H1 (cell line): ENCODE results near the gene MAPKAPK5. TPM values are rescaled to one million over a fixed set of nuclear protein-coding genes. Genes with fewer than 3 reads are reported as not detected.
A peak's percentile ranks its signal among the peaks of the same experiment; 100 is the strongest.

Experiments
- ASH2L ChIP-seq: fragments of 200-600, 300-600 bp; sonication (generic); IDR thresholded peaks from one replicate; pipeline ENCODE4 v1.7.1; 2017; ENCODE audit warnings: low read length
- BACH1 ChIP-seq: IDR thresholded peaks from 2 replicates; pipeline ENCODE4 v1.6.1; 2012; ENCODE audit warnings: low read length, improper control_type of control experiment
- CHD2 ChIP-seq: IDR thresholded peaks from 2 replicates; pipeline ENCODE4 v1.6.1; 2012; ENCODE audit warnings: low read length, improper control_type of control experiment
- CHD7 ChIP-seq: fragments of 300-600 bp; sonication (generic); IDR thresholded peaks from 2 replicates; pipeline ENCODE4 v1.7.1; 2012; ENCODE audit warnings: low read length, moderate library complexity, mild to moderate bottlenecking, inconsistent platforms; ENCODE audit not compliant: insufficient replicate concordance
- NANOG ChIP-seq: IDR thresholded peaks from 2 replicates; pipeline ENCODE4 v1.6.1; 2011; ENCODE audit warnings: low read length, low read depth, mild to moderate bottlenecking, inconsistent platforms; ENCODE audit not compliant: insufficient read depth, poor library complexity, severe bottlenecking
- SP1 ChIP-seq: IDR thresholded peaks from 2 replicates; pipeline ENCODE4 v1.6.1; 2011; ENCODE audit warnings: low read depth, low read length
- polyA plus RNA-seq, 7 experiments: library from polyadenylated mRNA; depleted of rRNA in 3 of 7; stranded (reverse) in 5 of 7; unstranded in 2 of 7; fragments of >200 nt in 5 of 7; fragments of 200-250 nt in 2 of 7; gene quantifications; 1 replicate in 5 of 7; 2 replicates in 1 of 7; 4 replicates in 1 of 7; pipeline versions ENCODE4 v1.2.1 to v1.2.3, GENCODE V29; 2011 to 2013; ENCODE audit warnings: missing spikeins in 2 of 7, mixed read lengths in 2 of 7
- total RNA-seq: library from RNA; stranded (reverse); fragmentation: NEBNext Ultra II Directional; extraction: Animal tissue kit (Norgen Biotek cat#: 25700); gene quantifications from 2 replicates; pipeline ENCODE4 v1.2.1, GENCODE V29; 2021
- TF ChIP-seq, protein P1 (sequence below): IDR thresholded peaks from 2 replicates; pipeline ENCODE4 v1.6.1; 2012; ENCODE audit warnings: low read length, inconsistent platforms

MAPKAPK5 gene
- total and polyA plus RNA-seq, 2 of the 8 experiments (the other 6 are each of a cell fraction or from before 2014, with no cell fraction given), result 40.0 to 91.5 TPM

DNA sequence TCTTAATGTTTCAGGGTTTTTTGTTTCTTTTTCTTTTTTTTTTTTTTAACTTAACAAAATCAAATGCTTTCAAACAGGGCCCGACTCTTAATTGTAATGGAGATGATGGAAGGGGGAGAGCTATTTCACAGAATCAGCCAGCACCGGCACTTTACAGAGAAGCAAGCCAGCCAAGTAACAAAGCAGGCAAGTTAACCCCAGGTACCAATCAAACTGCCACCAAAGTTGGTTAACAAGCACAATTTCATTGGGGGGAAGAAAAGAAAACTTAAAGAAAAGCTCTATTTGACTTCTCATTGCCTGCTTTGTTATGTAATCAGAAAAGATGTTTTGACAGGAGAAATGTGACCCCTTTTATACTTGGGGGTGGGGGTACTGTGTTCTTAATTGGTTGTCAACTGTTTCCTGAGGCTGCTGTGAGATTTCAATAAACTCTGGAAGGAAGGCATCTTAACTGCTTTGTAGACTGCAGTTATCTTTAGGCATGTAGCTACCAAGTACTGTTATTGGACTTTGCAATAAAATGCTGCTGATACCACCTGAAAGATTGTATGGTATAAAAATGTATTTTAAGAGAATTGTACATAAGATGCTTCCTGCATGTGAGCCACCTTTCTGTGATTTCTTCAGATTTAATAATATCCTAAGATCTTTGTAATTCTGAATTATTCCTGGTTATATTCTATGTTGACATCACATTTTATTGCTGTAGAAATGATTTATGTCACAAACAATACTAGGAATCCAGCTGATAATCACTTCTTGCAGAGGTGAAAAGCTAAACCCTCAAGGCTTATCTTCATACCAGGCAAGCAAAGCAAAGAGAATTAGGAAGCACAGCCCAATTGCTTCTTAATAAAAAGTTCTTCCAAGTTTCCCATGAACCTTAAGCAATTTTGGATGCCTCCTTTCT, 26.9 kb downstream of the MAPKAPK5 start (continued):
- TF ChIP-seq CHD7 (peak; percentile 62), ASH2L (peak; percentile 38), BACH1 (no peak), NANOG (peak; percentile 35), SP1 (peak; percentile 15; the same call in 1 of the 2 replicates), CHD2 (no peak)
- TF ChIP-seq, protein P1, sequence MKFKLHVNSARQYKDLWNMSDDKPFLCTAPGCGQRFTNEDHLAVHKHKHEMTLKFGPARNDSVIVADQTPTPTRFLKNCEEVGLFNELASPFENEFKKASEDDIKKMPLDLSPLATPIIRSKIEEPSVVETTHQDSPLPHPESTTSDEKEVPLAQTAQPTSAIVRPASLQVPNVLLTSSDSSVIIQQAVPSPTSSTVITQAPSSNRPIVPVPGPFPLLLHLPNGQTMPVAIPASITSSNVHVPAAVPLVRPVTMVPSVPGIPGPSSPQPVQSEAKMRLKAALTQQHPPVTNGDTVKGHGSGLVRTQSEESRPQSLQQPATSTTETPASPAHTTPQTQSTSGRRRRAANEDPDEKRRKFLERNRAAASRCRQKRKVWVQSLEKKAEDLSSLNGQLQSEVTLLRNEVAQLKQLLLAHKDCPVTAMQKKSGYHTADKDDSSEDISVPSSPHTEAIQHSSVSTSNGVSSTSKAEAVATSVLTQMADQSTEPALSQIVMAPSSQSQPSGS, result 0 out of 2 replicates have a peak, but pooled peaks have one; percentile 50
